WI38 (cell line): Measurements from ENCODE around the gene ZDHHC18.

Experiments
- H3K4me3 ChIP-seq: 2 replicates; pipeline ENCODE4 v1.5.1; 2011; ENCODE audit warnings: low read depth, mild to moderate bottlenecking, control low read depth, low read length
- CTCF ChIP-seq: IDR thresholded peaks from 2 replicates; pipeline ENCODE4 v1.5.1; 2012; ENCODE audit warnings: low read depth, mild to moderate bottlenecking, control low read depth, low read length

Gene ZDHHC18

GRCh38 chr1:26856604-26857469 is 30.3 kb downstream of the ZDHHC18 start:
- TF ChIP-seq CTCF = no peak
- H3K4me3 ChIP-seq = no peak overlapping the region

GRCh38 chr1:26857473-26858060 is 31.1 kb downstream of the ZDHHC18 start:
- H3K4me3 ChIP-seq = no peak overlapping the region
- TF ChIP-seq CTCF = no peak

GRCh38 chr1:26858160-26858559 is 31.7 kb downstream of the ZDHHC18 start:
- H3K4me3 ChIP-seq = no peak overlapping the region
- TF ChIP-seq CTCF = no peak

- TF ChIP-seq CTCF = no peak
- H3K4me3 ChIP-seq = no peak overlapping the region
Observed at GRCh38 chr1:26858891-26859640, 32.6 kb downstream of the ZDHHC18 start.

- no peak overlapping the region for H3K4me3 ChIP-seq
- TF ChIP-seq CTCF = peak; percentile 21; the same call in 1 of the 2 replicates
Observed at GRCh38 chr1:26861286-26861701, 34.8 kb downstream of the ZDHHC18 start.

GRCh38 chr1:26861889-26862378 is 35.4 kb downstream of the ZDHHC18 start:
- no peak overlapping the region for H3K4me3 ChIP-seq
- TF ChIP-seq CTCF = no peak
